GM06990 (cell line): Measurements from ENCODE around the gene CCDC30.

Source experiments
- DNase-seq: peaks from one replicate; pipeline ENCODE4 v3.0.0-alpha.2; 2011; ENCODE audit not compliant: insufficient read length; ENCODE audit errors: extremely low read depth
- H3K27me3 ChIP-seq: replicated peaks from 2 replicates; pipeline ENCODE4 v1.6.0; 2011; ENCODE audit warnings: low read length; ENCODE audit not compliant: control insufficient read depth, insufficient read depth
- H3K36me3 ChIP-seq: 2 replicates; pipeline ENCODE4 v1.5.1; 2011; ENCODE audit warnings: low read length; ENCODE audit not compliant: control insufficient read depth, insufficient read depth
- H3K4me3 ChIP-seq: replicated peaks from 2 replicates; pipeline ENCODE4 v1.5.1; 2011; ENCODE audit warnings: low read depth, mild to moderate bottlenecking, control low read depth, low read length
- TF ChIP-seq, protein P1 (sequence below): IDR thresholded peaks from 2 replicates; pipeline ENCODE4 v1.5.1; 2011; ENCODE audit warnings: low read length, control low read depth, mild to moderate bottlenecking, inconsistent platforms; ENCODE audit not compliant: insufficient read depth, poor library complexity, severe bottlenecking

The CCDC30 gene

DNA sequence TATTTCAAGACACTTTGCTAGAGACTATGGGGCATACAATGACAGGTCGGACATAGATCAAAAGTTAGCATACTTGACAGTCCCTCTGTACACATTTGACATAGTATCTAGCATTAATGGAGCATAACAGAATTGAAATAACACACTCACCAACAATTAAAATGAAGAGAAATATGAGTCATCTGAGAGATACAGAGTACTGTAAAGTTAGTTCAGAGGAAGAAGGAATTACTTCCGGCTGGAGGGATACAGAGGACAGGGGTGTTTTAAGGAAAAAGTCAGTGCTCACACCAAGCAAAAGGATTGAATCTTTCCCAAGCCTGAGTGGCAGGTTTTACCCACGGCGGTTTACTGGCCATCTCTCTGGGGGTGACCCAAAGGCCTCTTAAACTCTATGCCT, 9.7 kb upstream of the CCDC30 start:
- H3K4me3 ChIP-seq, result no peak overlapping the region
- DNase-seq, result no peak
- H3K36me3 ChIP-seq, result no peaks in the 10 kb centered on the region; the same call in 1 of the 2 replicates
- H3K27me3 ChIP-seq, result no peaks in the 10 kb centered on the region
- TF ChIP-seq, protein P1, sequence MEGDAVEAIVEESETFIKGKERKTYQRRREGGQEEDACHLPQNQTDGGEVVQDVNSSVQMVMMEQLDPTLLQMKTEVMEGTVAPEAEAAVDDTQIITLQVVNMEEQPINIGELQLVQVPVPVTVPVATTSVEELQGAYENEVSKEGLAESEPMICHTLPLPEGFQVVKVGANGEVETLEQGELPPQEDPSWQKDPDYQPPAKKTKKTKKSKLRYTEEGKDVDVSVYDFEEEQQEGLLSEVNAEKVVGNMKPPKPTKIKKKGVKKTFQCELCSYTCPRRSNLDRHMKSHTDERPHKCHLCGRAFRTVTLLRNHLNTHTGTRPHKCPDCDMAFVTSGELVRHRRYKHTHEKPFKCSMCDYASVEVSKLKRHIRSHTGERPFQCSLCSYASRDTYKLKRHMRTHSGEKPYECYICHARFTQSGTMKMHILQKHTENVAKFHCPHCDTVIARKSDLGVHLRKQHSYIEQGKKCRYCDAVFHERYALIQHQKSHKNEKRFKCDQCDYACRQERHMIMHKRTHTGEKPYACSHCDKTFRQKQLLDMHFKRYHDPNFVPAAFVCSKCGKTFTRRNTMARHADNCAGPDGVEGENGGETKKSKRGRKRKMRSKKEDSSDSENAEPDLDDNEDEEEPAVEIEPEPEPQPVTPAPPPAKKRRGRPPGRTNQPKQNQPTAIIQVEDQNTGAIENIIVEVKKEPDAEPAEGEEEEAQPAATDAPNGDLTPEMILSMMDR, result no peak

DNA sequence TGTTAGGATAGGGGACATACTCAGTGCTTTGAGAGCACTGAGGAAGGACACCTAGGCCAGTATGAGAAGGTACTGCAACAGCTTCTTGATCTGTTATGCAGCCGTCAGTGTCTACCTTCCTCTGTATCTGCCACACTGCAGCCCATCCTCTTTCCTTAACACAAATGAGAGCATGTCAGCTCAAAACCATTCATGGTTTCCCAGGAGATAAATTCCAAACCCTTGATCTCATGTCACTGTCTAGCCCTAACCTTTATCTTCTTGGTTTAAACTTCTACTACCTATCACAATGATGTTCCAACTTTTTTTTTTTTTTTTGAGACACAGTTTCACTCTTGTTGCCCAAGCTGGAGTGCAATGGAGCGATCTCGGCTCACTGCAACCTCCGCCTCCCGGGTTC, 8.7 kb upstream of the CCDC30 start:
- no peak for DNase-seq
- Histone ChIP-seq H3K27me3 (no peaks in the 10 kb centered on the region), H3K36me3 (no peaks in the 10 kb centered on the region; the same call in none of the 2 replicates), H3K4me3 (no peak overlapping the region)
- TF ChIP-seq, protein P1, result no peak

DNA sequence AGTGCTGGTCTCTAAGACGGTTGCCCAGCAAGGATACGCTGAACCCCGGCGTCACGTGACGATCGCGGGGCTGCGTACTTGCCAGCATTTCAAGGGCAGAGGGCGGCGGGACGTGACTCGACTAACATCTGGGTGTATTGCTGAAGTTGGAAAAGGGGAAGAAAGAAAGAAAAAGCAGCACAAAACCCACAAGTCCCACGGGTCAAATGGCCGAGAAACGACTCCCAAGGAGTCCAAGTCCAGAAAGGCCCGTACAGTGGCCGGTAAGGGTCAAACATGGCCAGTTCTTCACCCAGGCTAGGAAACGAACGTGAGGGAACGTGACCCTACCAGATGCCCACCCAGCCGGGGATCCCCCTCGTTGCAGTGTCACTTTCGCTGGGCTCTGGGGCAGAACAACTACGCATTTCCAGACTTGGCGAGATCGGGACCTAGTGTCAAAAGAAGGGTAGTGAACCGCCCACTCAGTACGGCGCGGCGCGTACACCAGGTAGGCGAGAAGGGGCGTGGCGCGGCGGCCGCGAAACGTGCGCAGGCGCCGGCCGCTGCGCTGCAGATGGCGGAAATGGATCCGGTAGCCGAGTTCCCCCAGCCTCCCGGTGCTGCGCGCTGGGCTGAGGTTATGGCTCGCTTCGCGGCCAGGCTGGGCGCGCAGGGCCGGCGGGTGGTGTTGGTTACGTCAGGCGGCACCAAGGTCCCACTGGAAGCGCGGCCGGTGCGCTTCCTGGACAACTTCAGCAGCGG, 6.9 kb upstream of the CCDC30 start, which contains the start of the genes PPCS and ZMYND12:
TSS of gene PPCS (plus strand) at position 534 of the 744 bp plus-strand sequence. CDS start at position 557, 23 bp downstream.
TSS of gene ZMYND12 (minus strand) at position 13 of the 744 bp plus-strand sequence. CDS start 25 bp downstream, outside the sequence.
- peak; percentile 95 for DNase-seq
- TF ChIP-seq, protein P1, result no peak
- Histone ChIP-seq H3K36me3 (peaks cover 4% of the 10 kb centered on the region), H3K27me3 (no peaks in the 10 kb centered on the region), H3K4me3 (peak within 1 kb of the TSS; percentile 89)

DNA sequence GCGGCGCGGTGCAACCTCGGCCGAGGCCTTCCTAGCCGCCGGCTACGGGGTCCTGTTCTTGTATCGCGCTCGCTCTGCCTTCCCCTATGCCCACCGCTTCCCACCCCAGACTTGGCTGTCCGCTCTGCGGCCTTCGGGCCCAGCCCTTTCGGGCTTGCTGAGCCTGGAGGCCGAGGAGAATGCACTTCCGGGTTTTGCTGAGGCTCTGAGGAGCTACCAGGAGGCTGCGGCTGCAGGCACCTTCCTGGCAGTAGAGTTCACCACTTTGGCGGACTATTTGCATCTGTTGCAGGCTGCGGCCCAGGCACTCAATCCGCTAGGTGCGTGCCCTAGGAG, 6.4 kb upstream of the CCDC30 start:
- Histone ChIP-seq H3K27me3 (no peaks in the 10 kb centered on the region), H3K36me3 (peaks cover 5% of the 10 kb centered on the region), H3K4me3 (peak overlapping the region; percentile 89)
- TF ChIP-seq, protein P1, result no peak
- DNase-seq, result no peak

DNA sequence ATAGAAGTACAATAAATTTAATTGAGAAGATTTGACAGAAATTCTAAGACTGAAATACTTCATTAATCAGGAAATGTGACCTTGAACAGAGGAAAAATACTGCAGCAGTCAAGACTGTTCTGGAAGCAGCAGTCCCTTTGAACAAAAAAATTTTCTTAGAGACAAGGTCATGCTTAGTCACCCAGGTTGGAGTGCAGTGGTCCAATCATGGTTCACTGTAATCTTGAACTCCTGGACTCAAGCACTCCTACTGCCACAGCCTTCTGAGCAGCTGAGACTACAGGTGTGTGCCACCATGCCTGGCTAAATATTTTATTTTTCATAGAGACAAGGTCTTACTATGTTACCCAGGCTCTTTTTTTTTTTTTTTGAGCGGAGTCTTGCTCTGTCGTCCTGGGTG, 1.9 kb upstream of the CCDC30 start:
- DNase-seq, result no peak
- TF ChIP-seq, protein P1, result no peak

DNA sequence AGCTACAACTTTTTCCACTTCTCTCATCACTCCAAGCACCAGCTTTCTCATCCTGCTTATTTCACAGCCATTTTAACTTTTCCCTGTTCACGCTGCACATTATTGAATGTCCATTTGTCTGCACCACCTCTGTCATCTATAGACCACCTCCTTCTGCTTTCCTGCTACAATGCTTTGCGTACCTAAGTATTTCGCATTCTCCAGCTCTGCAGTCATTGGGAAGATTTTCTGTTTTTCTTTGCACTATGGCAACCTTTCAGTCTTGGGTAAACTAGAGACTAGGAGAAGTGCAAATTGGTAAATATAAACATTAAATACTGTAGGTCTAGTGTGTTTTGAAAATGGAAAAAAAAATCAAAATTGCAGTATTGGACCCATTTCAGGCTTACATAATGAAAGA, 835 bp downstream of the CCDC30 start:
- DNase-seq, result no peak
- Histone ChIP-seq H3K36me3 (peaks cover 5% of the 10 kb centered on the region), H3K4me3 (no peak overlapping the region; the same call in 1 of the 2 replicates), H3K27me3 (no peaks in the 10 kb centered on the region)
- TF ChIP-seq, protein P1, result no peak

More for the DNA sequence above, 1.9 kb upstream of the CCDC30 start:
- no peaks in the 10 kb centered on the region for H3K27me3 ChIP-seq
- H3K36me3 ChIP-seq, result peaks cover 5% of the 10 kb centered on the region
- H3K4me3 ChIP-seq, result no peak overlapping the region
